ENCODE measurements around the gene WWC2.

DNA sequence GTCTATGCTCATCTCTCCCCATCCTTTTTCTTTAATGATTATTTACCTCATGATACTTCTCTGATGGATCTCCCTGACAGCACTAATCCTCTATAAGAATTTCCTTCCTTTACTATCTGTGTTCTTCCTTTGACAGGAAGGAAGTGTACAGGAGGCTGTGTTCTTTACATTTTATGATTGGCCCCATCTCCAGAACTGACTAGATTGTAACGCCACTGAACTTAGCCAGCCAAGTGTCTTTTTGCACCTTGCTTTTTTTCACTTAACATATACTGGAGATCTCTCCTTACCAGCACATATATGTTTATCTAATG, 3.9 kb upstream of the WWC2 start:
- TF ChIP-seq, protein P1, sequence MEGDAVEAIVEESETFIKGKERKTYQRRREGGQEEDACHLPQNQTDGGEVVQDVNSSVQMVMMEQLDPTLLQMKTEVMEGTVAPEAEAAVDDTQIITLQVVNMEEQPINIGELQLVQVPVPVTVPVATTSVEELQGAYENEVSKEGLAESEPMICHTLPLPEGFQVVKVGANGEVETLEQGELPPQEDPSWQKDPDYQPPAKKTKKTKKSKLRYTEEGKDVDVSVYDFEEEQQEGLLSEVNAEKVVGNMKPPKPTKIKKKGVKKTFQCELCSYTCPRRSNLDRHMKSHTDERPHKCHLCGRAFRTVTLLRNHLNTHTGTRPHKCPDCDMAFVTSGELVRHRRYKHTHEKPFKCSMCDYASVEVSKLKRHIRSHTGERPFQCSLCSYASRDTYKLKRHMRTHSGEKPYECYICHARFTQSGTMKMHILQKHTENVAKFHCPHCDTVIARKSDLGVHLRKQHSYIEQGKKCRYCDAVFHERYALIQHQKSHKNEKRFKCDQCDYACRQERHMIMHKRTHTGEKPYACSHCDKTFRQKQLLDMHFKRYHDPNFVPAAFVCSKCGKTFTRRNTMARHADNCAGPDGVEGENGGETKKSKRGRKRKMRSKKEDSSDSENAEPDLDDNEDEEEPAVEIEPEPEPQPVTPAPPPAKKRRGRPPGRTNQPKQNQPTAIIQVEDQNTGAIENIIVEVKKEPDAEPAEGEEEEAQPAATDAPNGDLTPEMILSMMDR (IDR thresholded peaks at IDR 0.05), result no peak
- TF ChIP-seq POLR2A (IDR thresholded peaks at IDR 0.05; ENCODE audit: low read depth), result no peak
- TF ChIP-seq POLR2AphosphoS5 (IDR thresholded peaks at IDR 0.05), result no peak
- no peak for TF ChIP-seq EP300 (IDR thresholded peaks at IDR 0.05)

Data from esophagus muscularis mucosa (tissue), 4 donors.